HG02571 (cell line): ENCODE results near the gene DLAT.
"Not testable (repeated sequence)": the region's sequence is repeated elsewhere in the genome, so short reads cannot be mapped to it uniquely, and the experiment has no call there.

Experiments used
- ATAC-seq: cut with Tn5 transposase; IDR thresholded peaks from one replicate; pipeline ENCODE4 v1.9.1; 2021; ENCODE audit warnings: mild to moderate bottlenecking, moderate library complexity; ENCODE audit not compliant: unreplicated experiment

DLAT gene

DNA sequence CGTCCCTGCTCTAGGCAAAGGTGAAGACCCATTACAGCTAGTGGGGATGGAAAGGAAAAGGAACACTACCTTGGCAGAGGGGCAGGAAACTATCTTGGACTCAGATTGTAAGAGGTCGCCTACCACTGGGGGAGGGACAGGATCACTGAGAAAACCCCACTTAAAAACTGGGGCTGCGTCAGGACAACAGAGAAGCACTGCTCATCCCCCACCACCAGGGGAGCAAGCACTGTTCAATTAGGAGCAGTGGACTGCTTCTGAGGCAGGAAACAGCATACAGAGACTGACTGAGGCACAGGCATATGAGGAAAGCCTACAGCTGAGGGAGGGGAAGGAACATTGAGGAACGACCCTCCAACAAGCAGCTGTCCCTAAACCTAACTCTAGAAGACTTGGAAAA is 20.8 kb upstream of the DLAT start:
- ATAC-seq: peak; percentile 84

DNA sequence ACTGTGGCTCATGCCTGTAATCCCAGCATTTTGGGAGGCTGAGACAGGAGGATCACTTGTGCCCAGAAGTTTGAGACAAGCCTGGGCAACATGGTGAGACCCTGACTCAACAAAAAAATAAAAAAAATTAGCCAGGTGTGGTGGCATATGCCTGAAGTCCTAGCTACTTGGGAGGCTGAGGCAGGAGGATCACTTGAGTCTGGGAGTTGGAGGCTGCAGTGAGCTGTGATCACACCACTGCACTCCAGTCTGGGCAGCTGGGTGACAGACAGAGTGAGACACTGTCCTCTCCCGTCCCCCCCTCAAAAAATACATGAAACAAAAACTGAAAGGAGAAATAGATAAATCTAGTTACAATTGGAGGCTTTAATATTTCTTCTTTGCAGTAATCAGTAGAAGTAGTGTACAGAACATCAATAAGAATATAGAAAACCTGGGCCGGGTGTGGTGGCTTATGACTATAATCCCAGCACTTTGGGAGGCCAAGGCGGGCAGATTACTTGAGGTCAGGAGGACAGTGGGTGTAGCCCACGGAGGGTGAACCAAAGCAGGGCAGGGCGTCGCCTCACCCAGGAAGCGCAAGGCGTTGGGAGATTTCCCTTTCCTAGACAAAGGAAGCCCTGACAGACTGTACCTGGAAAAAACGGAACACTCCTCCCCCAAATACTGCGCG is 19.6 kb upstream of the DLAT start:
- no peak for ATAC-seq

DNA sequence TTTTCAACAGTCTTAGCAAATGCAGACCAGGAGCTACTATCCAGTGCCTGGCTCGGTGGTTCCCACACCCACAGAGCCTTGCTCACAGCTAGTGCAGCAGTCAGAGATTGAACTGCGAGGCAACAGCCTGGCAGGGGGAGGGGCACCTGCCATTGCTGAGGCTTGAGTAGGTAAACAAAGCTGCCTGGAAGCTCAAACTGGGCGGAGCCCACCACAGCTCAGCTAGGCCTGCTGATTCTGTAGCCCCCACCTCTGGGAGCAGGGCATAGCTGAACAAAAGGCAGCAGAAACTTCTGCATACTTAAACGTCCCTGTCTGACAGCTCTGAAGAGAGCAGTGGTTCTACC is 19.1 kb upstream of the DLAT start:
- not testable (repeated sequence) for ATAC-seq

DNA sequence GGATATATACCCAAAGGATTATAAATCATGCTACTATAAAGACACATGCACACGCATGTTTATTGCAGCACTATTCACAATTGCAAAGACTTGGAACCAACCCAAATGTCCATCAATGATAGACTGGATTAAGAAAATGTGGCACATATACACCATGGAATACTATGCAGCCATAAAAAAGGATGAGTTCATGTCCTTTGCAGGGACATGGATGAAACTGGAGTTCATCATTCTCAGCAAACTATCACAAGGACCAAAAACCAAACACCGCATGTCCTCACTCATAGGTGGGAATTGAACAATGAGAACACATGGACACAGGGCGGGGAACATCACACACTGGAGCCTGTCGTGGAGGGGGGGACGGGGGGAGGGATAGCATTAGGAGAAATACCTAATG is 13.8 kb upstream of the DLAT start:
- ATAC-seq: not testable (repeated sequence)

DNA sequence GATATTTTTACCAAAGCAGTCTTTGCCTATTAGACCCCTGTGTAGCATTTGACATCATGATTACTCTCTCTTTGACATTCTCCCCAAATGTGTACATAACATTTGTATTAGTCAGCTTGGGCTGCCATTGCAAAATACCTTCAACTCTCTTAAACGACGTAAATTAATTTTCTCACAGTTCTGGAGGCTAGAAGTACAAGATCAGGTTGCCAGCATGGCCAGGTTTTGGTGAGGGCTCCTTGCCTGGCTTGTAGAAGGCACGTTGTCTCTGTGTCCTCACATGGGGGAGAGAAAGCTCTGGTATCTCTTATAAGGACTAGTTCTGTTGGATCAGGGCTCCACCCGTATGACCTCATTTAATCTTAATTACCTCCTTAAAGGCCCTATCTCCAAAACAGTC is 12.3 kb upstream of the DLAT start:
- ATAC-seq: no peak

DNA sequence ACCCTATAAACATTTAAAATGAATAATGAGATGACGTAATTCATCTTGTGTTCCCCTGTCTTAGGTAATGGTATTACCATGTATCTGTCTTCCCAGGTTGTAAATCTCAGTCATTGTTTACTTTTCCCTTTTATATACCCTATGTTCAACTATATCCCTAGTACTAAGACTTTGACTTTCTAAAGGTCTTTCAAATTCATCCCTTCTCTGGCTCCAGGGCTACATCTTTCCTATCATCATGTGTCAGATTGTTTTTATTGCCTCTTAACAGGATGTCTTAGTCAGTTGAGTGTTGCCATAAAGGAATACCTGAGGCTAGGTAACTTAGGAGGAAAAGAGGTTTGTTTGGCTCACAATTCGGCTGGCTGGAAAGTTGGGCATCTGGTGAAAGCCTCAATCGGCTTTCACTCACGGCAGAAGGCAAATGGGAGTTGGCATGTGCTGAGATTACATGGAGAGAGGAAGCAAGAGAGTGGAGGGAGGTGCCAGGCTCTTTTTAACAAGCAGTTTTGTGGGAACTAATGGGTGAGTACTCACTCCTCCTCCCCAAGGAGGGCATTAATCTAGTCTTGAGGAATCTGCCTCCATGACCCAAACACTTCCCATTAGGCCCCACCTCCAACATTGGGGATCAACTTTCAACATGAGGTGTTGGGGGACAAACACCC is 11.6 kb upstream of the DLAT start:
- ATAC-seq: no peak

DNA sequence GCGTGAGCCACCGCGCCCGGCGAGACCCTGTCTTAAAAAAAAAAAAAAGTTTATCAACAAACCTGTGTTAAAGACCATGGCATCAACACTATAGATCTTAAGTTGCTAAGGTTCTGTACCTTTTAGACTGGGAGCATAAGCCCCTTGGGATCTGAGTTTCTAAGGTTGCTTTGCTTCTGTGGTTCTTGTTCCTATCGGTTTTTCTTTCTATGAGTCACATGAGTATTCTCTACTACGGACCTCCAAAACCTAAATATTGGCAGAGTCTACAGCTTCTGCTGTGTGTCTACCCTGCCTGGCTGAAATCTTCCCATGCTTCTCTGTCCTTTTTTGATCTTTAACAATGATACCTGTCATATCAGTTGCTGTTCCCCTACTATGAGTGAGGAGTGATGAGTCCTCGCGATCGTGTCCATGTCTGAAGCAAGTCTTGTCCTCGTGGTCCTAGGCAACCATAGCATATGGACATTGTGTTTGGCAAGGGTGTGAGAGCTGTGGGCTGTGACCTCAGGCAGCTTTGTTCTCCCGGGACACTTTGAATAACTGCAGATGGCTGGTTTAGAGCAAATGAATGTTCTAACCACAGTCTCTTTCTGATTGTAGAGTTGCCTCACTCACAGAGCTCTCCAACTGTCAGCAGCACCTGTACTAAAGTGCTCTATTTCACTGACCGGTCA is 9.0 kb upstream of the DLAT start:
- peak; percentile 81 for ATAC-seq

DNA sequence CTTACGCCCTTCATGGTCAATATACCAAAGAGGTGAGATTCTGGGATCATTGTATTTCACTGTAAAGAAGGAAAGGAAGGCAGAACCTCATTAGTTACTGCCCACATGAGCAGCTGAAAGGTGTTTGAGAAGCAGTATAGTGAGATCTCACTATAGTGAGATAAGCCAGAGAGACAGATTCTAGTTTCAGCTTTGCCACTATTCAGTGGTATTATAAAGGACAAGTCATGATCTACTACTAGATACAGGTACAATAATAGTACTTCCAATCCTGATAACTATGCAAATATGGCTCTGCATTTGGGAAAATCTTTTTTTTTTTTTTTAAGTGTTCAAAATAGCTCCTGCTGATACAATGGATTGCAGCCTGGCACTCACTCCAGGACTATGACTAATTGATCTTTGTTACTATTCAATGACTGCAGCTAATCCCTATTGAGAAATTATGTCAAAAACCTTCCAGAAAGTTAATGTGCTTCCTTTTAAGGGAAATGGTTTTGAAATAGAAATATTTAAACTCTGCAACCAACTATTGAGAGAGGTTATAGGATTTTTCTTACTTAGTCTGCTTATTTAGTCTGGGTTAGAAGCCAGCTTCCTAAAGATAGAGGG is 8.3 kb upstream of the DLAT start:
- peak; percentile 43 for ATAC-seq

DNA sequence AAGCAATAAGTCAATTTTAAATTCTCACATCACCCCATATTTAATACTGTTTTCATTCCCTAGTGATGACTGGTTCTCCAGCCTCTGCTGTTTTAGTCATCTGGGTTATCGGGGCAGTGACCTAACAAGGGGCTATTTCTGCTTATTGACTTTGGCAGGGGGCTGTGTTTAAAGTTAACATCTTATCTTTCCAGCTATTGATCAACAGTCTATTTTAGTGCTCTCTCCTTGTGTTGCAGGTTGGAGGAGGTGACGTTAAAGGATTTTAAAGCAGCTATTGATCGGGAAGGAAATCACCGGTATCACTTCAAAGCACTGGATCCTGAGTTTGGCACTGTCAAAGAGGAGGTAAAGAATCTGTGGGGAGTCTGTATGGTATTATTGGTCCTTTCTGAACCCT is 7.7 kb upstream of the DLAT start:
- no peak for ATAC-seq

DNA sequence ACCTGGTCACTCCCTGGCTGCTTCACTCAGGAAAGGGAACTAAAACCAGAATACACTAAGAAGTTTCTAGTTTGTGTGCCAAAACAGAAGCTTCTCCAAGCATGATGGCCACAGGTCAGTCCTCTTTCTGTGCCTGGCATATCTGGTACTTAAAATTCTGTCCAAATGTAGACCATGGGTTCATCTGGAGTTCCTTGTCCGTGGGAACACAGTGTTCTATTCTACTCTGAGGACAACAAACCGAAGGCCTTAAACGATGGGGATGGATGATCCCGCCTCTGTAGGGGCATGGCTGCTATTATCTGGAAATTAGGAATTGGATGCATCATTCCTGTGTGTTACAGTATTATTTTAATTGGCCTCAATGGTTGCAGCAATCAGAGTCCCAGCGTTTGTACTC is 6.1 kb upstream of the DLAT start:
- ATAC-seq: no peak

DNA sequence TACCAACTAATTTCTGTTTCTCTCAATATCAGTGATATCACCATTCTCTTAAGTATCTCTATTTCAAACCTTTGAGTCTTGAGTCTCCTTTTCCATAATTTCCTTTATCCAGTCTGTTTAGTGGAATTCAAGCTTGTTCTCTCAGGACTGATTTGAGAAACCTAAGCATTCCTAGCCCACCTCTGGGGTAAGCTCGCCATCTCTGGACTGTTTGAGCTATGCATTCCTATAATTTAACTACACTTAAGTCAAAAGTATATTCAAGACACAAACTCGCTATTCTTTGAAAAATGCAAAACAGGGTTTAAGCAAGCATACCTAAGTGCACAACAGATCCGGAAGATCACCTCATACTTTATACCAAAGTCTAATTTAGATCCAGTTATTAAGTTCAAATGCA is 2.1 kb upstream of the DLAT start:
- no peak for ATAC-seq

DNA sequence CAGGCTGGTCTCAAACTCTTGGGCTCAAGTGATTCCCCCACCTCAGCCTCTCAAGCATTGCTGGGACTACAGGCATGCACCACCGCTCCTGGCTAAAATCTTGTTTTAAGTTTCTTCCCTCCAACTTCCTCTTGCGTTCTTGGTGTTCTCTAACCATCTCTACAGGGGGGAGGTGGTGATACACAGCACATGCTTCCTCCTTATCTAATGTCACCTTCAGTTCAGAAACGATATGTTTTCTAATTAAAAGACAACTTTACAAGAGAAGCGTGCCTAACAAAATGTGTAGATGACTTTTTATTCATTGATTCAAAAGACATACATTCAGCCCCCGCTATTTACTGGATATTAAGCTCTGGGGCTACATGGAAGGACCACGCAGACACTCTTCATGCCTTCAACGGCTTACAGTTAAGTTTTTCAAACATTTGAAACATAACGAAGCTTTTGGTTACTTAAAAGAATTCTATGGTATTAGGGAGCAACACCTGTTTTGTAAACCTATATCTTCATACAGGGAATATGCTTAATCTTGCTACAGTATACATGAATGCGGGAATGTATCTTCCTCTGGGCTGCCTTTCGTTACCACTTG is 933 bp upstream of the DLAT start:
- ATAC-seq: no peak

DNA sequence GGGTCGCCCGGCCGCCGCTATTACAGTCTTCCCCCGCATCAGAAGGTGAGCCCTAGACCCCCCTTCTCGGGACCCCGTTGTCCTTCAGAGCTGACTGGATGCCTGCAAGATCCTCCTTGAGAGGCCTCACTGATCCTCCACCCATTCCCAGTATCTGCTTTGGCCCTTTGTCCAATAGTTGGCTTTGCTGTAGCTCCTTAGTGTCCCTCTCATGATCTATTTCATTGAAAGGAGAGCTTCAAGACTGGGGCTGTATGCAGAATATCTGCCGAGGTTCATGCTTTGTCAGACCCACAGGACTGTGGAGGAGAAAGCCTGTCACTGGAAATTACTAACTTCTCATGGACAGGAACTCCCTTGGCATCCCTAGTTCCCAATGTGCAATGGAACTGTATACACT is 499 bp downstream of the DLAT start:
- no peak for ATAC-seq

DNA sequence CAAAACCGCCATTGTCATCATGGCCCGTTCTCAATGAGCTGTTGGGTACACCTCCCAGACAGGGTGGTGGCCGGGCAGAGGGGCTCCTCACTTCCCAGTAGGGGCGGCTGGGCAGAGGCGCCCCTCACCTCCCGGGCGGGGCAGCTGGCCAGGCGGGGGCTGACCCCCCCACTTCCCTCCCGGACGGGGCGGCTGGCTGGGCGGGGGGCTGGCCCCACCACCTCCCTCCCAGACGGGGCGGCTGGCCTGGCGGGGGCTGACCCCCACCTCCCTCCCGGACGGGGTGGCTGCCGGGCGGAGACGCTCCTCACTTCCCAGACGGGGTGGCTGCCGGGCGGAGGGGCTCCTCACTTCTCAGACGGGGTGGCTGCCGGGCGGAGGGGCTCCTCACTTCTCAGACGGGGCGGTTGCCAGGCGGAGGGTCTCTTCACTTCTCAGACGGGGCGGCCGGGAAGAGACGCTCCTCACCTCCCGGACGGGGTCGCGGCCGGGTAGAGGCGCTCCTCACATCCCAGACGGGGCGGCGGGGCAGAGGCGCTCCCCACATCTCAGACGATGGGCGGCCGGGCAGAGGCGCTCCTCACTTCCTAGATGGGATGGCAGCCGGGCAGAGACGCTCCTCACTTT is 1.7 kb downstream of the DLAT start:
- ATAC-seq: not testable (repeated sequence)

DNA sequence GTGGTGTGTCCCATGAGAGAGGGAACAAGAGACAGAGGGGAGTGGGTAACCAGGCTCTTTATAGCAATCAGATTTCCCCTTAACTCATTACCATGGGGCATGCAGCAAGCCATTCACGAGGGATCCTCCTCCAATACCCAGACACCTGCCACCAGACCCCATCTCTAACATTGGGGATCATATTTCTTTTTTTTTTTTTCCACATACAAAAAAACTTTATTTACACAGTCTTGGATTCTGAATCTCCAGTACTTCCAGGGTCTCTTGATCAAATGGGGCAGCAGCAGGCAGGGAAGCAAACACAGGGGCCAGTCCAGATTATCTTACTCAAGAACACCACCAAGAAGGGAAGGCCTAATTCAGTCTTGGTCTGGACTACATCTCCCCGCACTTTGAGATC is 4.3 kb downstream of the DLAT start:
- no peak for ATAC-seq

DNA sequence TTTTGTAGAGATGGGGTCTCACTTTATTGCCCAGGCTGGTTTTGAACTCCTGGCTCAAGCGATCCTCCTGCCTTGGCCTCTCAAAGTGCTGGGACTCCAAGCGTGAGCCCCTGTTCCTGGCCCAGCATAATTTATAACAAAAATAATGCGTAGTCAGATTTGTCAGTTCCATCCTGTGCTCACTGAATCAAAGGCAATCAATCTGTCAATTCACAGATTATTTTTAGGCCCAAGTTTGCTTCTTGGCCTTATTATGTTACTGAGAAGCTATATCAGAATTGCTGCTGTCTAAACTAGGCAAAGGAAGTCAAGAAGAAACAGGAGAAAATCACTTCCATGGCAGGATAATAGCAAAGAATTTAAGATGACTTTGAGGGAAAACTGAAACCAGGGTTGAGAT is 8.7 kb downstream of the DLAT start:
- ATAC-seq: no peak

DNA sequence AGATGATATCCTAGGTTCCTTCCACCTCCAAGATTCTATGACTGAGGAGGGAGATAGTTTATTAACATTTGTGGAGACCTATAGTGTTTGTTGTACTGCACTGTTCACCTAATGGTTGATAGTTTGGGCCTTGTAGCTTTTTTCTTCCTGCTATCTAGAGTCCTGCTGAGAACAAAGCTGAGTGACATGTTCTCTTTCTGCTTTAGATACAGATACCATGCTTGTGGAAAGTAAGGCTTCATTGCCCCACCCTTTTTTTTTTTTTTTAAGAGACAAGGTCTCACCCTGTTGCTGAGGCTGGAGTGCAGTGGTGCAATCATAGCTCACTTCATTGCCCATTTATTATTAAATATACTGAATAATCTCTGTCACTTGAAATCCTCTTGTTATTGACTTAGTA is 12.3 kb downstream of the DLAT start:
- no peak for ATAC-seq

DNA sequence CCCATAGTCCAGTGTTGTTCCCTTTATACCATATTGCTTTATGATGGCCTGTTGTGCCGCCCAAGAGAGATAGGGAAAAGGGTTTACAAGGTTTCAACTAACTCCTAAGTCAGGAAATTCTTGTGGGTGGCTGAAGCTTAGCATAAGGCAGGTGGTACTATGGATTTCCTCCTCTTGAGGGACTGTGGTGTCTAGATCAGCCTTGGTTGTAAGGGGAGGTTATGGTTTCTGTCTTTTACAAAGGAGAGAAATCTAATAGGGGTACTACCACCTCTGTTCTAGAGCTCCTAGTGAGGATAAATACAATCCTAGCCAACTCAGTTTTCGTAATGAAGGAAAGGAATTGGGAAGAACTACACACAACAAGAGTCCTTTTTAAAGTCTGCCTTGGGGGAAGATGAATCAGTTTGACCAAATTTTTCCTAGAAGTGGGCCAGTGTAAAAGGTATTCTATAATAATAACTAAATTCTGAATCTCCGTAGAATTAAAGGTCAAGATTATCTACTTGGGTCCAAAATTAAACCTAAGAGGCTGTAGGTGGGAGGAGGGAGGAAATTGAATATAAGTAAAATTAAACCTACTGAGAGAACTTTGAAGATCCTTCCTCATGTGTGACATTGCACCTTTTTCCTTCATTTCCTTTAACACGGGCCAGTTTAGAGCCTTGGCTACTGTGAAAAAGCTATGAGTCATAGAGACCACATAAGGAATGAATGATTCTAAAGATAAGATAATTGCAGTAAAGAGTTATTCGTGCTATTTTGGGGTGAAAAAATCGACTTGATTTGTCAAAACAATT is 17.2 kb downstream of the DLAT start:
- no peak for ATAC-seq

DNA sequence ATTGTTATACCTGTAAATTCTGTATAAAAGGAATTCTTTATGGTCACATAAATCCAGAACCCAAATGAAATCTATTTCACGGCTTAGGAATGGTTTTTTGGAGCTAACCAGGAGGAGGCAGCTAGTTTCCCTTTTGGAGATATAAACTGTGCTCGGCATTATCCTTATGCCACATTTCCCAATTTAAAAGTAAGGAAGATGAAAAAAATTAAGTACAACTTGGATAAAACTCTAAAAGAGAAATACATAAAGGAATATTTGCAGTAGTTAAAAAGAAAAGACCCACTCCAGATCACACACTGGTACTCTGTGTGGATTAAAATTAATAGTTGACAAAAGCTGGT is 17.7 kb downstream of the DLAT start:
- ATAC-seq: no peak

DNA sequence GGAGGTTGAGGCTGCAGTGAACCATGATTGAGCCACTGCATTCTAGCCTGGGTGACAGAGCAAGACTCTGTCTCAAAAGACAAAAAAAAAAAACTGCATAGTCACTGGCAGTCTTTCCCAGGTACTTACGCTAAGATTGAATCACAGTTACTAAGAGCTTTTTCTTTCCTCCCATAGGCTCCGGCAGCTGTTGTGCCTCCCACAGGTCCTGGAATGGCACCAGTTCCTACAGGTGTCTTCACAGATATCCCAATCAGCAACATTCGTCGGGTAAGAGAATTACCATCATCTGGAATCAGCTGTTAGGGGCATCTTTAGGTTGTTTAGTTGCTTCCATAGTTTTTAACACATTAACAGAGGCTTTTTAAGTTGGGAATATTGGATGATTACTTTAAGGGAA is 19.8 kb downstream of the DLAT start:
- ATAC-seq: no peak

DNA sequence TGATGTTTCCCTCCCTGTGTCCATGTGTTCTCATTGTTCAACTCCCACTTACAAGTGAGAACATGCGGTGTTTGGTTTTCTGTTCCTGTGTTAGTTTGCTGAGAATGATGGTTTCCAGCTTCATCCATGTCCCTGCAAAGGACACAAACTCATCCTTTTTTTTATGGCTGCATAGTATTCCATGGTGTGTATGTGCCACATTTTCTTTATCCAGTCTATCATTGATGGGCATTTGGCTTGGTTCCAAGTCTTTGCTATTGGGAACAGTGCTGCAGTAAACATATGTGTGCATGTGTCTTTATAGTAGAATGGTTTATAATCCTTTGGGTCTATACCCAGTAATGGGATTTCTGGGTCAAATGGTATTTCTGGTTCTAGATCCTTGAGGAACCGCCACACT is 21.4 kb downstream of the DLAT start:
- ATAC-seq: not testable (repeated sequence)
